Head of caudate nucleus (tissue), 42 donors: ENCODE results near the gene MAP4K2.

ENCODE experiments used
- DNase-seq, 42 donors: peaks; one replicate each; pipeline versions ENCODE4 v3.0.0 to v3.0.0-alpha.2; 2020 to 2021; ENCODE audit warnings: mixed read lengths in 7 of 42
- intact Hi-C: fragments of 100-400 bp; cut with DNase I; formaldehyde crosslinking; loops from one replicate; pipeline ENCODE4 v1.15.0; 2022

The MAP4K2 gene

DNA sequence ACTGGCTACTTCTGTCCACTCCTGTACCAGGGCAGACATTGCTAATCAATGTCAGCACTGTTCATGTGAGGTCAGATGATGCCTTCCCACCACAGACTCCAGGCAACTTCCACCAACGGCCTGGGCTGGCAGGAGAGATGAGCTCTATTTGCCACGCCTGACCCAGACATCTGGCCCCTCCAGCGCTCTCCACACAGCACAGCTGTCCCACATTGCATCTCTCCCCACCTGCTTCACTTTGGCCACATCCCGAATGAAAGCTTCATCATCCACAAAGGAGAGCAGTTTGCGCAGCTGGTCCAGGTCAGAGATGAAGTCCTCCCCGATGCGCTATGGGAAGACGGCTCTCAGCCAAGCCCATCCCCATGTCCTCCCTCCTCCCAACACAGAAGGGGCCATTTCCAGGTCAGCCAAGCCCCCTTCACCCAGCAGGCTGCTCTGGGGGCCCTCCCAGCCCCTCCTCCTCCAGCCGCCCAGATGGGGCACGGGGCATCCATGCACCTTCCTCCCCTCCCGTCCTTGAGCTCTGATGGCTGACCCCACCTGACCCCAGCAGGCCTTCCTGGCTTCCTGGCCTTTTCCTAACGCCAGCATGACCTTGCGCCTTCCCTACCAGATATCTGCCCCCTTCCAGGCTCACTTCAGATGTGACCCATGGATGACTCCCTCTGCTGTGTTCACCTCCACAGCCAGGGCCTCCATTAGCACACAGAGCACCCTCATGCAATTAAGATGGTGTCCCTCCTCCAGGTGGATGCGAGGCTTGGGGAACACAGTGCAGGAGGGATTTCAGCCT, 50.6 kb downstream of the MAP4K2 start:
- intact Hi-C loops: no loop called here
- no peak for DNase-seq

DNA sequence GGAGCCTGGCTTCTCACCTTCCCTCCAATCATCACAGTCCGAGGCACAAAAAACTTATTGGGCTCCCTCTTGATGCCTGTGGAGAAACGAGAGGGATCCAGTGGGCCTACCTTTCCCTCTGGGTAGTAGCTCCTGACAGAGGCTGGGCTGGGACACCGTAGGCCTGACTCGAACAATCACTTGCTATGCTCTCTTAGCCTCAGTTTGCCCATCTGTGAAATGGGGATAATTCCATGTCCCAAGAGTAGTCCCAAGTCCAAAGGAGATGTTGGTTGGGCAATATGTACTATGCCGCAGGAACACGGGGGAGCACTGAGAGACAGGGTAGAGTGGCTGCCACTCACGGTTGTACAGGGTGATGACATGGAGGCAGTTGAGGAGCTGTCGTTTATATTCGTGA, 51.4 kb downstream of the MAP4K2 start:
- intact Hi-C loops: no loop called here

DNA sequence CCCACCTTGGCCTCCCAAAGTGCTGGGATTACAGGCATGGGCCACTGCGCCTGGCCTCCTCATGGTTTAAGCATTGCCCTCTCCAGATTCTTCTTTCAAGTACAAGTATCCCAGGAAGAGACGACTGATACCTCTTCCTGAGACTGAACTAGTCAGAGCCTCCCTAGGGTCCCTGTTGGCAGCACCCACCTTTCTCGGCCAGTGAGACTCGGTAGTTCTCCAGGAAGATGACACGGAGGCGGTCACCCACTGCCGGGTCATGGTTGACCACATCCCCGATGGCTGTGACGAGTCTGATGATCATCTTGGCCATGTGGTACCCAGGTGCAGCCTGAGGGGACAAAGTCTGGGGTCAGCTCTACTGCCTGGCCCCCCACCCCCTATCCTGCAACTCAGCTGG, 51.9 kb downstream of the MAP4K2 start:
- DNase-seq: no peak
- intact Hi-C loops: no loop called here

More for the DNA sequence above, 51.4 kb downstream of the MAP4K2 start:
- DNase-seq: no peak

DNA sequence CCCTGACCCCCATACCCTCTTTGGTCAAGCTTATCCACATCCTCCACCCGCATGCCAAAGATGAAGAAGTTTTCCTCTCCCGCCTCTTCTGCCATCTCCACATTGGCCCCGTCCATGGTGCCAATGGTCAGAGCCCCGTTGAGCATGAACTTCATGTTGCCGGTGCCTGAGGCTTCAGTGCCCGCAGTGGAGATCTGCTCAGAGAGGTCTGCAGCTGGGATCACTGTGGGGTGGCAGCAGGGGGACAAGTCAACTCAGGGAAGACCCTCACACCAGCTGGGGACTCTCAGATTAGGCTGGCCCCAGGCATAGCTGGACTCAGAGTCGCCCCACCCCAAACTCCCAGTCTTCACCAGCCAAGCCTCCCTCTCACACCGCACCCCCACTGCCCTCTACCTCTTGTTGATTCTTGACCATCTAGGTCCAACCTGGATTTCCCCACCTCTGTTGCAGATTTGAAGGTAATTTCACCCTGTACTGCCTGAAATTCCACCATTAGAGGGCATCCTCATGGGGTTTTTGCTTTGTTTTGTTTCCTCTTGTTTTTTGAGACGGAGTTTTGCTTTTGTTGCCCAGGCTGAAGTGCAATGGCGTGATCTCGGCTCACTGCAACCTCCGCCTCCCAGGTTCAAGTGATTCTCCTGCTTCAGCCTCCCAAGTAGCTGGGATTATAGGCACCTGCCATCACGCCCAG, 52.5 kb downstream of the MAP4K2 start:
- no peak for DNase-seq
- intact Hi-C loops: no loop called here

DNA sequence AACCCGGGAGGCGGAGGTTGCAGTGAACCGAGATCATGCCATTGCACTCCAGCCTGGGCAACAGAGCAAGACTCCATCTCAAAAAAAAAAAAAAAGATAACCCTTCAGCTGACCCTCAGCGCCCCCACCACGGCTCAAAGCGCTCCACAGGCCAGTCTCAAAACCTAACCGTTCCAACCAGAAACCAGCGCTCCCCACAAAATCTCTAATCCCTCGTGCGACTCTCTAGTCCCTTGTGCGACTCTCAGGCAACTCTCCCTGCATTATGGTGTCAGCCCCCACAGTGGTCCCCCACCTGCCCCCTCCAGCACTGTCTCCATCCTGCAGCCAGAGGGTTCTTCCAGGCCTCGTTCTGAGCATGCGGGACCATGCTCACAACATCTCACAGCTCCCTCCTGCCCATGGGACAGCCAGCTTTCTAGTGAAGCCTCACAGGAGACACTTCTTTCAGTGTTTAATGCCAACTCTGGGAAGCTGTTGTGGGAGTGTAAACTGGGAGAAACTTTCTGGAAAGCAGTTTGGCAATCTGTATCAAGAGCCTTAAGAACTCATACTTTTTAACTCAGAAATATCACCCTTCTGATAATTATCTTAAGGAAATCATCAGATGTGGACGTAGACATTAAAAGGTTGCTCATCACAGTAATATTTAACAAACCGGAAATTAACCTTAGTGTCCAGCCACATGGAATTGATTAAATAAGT, 54.9 kb downstream of the MAP4K2 start:
- DNase-seq: no peak
- intact Hi-C loops: no loop called here

DNA sequence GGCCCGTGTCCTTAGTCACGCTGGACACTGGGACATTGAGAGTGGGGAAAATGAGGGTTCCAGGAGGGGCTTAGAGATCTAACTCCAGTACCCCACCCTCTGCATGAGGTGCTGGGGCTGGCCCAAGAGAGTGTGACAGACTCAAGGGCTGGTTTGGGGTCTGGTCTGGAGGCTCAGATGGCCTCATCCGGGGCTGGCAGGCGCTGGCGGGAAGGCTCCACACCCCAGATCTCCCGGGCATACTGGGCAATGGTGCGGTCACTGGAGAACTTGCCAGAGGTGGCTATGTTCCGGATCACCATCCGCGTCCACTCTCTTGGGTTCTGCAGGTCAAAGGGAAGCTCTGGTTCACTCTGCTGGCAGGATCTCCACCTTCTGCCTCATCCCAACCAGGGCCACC, 56.5 kb downstream of the MAP4K2 start:
- DNase-seq: no peak
- intact Hi-C loops: no loop called here

DNA sequence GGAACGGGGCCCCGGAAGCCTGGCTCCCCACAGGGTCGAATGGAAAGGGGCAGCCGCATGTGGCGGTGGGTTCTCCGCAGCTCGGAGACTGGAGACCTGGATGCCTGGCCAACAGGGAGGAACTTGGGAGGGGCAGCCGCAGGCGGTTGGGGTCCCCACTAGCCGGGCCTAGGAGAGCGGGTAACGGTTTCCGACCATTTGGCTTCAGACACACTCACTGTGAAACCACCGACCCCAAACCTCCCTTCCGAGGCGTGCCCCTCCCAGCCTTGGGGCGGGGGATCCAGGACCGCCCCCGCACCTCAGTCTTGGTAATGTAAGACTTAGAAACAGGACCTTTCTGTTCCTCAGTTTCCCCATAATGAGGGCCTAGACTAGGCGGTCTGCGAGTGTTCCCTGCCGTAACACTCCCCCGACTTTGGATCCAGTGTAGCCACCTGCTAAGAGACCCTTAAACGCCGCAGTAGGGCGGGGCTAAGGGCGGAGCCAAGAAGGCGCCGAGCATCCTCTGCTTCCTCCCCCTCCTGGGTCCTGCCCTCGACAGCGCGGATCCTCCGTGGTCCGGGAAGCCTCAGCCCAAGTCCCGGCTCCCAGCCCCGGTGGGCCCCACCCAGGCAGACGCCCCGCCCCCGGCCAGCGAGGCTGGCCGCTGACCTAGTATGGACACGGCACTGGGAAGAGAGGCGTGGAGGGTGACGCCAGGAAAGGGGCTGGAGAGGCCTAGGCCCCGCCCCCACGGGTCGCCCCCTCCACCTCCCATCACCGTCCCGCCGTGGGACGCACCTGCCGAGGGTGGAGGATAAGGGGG, 57.3 kb downstream of the MAP4K2 start:
- peak in 41 of 42 donors; percentile 39 to 82 (median 67) for DNase-seq
- intact Hi-C loops: no loop called here

DNA sequence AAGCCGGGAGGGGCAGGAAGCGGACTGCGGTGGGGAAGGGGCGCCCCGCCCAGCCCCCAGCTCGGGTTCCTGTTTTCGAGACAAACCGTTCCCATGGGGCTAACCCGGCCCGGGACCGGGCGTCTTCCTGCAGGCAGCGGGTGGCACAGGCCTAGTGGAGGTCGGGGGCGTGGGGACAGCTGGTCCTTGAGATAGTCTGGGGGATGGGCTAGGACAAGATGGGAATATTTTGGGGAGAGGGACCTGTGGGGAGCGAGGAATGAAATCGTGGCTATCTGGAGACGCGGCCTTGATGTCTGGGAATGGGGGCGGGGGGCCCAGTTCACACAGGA, 57.9 kb downstream of the MAP4K2 start:
- intact Hi-C loops: no loop called here
- peak in 32 of 42 donors; percentile 25 to 76 (median 58) for DNase-seq

DNA sequence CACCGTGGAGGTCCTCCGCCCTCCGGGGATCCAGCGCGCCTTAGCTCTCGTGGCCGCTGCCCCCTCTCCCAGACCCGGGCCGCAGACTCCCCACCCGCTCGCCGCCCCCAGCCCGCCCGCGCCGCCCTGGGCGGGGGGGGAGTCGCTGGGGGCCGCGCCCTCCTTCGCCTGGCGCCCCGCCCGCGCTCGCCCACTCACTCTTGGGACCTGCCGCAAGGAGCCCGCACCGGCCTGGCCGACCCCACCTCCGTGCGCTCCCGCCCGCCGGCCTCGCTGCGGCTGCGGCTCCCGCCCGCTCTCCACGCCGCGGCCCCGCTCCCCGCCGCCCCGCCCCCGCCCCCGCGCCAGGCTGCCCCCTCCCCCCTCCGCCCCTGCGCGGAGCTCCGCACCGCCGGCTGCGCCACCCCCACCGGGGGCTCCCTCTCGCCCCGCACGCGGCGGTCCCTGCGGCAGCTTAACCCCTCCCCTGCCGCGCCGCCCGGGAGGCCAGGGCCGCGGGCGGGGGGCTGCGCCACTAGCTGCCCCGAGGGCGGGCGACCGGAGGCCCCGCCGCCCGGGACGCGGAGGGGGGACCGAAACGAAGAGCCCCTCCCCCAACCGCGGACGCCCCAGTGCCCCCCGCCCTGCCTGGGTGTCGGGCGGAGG, 58.3 kb downstream of the MAP4K2 start:
- intact Hi-C loops: no loop called here
- DNase-seq: no peak

DNA sequence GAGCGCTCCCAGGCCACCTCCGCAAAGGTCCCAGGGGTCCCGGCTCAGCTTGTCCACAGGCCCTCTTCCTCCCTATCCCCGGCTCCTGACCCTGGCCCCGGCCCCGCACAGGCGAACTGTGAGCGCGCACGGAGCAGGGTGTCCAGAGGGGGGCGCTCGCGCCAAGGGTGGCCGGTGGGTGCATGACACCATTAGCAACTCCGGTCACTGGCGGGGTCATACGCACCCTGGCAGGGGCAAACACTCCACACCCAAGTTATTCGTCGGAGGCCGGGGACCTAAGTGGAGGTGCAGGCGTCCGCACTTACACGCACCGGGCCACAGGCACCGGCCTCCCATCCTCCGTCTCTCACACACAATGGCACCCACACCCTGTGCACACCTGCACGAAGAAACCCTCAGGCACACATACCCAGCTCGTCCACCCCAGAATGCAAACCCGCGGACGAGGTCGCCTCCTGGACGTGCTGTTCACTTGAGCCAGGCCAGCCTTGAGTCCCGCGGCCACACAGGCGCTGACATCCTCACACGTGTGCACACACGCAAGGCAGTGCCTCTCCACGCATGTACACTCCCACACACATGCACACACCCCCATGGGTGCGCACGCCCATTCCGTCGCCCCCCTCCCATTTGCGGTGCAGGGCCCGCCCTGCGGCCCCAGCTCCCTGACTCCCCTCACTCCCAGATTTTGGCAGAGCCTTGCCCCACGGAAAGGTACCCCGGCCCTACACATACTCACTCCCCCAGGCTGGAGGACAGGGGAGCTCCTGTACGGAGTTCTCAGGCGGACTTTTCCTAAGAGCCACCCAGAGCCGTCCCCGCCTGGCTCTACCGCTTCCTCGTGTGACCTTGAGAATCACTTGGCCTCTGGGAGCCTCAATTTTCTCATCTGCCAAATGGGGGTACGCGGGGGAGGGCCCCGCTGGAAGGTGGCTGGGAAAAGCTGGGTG, 59.1 kb downstream of the MAP4K2 start, which contains the start of gene RASGRP2:
RASGRP2 (minus strand) TSS at position 552 of the 953 bp plus-strand sequence. CDS start 1,276 bp downstream, outside the sequence.
- intact Hi-C loops: no loop called here
- DNase-seq: peak in 41 of 42 donors; percentile 39 to 89 (median 78)

DNA sequence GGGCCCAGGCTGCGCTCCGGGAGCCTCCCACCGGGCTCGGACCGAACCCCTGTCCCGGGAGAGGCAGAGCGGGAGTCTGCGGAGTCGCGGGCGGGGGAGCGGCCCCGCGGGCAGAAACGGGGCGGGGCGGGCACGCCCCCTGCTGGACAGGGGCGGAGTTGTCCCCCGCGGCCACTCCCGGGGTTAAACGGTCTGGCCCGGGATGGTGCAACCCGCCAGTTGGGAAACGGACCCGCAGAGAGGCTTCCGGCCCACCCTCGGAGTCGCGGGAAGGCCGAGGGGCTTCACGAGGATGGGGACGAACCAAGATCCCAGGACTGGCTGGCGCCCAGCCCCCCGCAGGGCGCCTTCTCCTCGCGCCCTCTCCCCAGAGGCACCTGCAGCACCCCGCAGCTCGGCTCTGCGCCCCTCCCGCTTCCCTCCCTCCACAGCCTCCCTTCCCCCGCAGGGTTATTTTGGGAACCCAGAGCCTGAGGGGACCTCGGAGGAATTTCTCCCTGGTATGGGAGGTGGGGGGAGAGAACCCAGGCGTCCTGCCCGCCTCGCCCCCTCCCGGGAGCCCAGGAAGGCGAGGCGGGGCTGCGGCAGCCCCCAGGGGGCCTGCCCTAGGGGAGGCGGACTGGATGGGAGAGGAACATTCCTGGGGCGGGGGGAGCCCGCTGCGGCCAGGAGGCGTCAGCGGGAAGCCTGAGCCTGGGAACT, 60.0 kb downstream of the MAP4K2 start:
- DNase-seq: peak in 37 of 42 donors; percentile 37 to 87 (median 66)
- intact Hi-C loops: no loop called here

DNA sequence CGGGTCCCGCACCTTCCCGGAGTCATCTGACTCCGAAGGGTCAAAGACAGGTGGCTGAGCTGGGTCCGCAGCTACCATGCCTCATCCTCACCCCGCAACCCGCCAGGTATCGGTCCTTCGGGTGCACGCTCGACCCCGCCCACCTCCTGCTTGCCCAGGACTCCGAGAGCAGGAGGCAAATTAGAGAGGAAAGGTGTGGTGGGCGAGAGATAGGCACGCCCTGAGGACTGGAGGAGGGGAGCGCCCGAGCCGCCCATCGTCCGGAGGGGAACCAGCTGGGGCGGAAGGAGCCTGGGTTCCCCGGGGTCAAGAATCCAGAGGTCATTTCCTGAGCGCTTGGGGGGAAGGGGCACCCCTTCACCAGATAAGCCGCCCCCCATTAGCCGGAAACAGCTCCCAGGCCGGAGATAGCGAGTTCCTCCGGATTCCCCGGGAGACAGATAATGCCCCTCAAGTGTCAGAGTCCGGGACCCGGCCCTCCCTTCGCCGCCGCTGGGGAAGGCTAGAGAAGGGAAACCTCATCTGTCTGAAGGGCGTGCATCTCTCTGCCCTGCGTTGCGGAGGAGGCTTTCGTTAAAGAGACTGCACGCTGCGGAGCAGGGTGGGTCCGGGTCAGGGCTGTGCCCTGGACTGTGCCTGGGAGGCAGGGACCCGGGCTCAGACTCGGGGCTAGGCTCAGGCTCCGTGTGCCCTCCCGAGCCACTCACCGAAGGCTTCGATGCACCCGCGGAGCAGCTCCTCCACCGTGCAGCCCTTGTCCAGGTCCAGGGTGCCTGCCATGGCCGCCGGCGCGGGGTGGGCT, 60.7 kb downstream of the MAP4K2 start:
- DNase-seq: peak in 8 of 42 donors; percentile 16 to 57 (median 49)
- intact Hi-C loops: no loop called here

DNA sequence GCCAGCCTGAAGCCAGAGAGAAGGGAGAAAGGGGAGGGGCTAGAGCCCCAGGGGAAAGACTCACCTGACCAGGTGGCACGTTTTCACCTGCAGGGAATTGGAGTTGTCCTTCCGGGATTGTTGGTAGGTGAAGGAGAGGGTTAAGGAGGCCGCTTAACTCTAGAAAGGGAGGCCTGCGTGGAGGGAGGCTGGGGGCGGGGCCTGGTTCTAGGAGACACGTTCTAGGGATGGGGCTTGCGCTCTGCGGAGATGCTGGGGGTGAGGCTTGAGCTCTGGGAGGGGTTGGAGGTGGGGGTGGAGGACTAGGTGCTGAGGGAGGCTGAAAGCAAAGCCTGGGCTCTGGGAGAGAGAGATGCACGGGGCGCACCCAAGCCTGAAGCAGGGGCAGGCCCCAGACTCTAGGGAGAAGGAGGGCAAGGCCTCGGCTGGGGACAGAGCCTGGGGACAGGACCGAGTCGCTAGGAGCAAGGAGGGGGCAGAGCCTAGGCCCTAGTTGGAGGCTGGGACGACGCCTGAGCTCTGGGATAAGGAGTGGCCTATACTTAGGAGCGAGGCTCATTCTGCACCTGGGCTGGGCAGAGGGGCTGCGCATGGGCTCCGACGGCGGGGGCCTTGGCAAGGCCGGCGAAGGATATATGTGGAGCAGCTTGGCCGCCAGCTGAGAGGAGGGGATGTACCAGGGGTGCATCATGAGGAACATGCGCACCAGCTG, 61.5 kb downstream of the MAP4K2 start:
- DNase-seq: peak in 37 of 42 donors; percentile 38 to 90 (median 69)
- intact Hi-C loops: no loop called here

DNA sequence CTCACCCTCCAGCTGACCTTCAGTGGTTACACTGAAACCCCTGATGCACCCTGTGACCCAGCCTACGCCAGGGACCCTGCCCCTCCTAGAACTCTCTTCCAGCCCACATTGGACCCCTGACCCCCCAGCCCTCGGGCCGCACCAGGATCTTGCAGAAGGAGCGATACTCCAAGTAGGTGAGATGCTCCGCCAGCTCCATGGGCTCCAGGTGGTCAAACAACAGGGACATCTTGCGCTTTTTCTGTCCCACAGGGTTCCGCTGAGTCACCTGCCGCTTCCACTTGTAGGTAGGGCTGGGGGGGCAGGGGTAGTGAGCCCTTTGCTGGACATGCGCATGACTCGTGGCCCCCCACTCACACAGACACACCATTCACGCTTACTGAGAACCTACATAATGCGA, 63.1 kb downstream of the MAP4K2 start:
- intact Hi-C loops: no loop called here
- no peak for DNase-seq

DNA sequence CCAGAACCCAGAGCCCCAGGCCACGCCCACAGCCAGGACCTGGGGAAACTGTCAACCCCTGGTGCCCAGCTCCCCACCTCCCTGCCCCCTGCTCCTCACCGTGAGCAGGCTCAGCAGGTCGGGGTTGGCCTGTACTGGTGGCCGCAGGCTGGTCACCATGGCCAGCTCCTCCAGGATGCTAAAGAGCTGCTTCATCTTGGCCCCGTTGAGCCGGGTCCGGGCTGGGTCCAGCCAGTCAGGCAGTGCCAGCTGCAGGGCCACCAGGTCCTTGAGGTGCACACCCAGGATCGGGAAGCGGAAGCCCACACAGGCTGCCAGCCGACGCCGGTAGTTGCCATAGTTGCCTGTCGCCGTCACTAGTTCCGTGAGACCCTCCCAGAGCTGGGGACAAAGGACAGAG, 66.4 kb downstream of the MAP4K2 start:
- no peak for DNase-seq
- intact Hi-C loops: no loop called here
